Measurements from ENCODE around the gene FAM200B. TPM values are rescaled to one million over a fixed set of nuclear protein-coding genes. Genes with fewer than 3 reads are reported as not detected.

Gene FAM200B
- total RNA-seq, 2 donors from 2014 or later, result 41.4 to 57.4 TPM

- no peak overlapping the region for H3K27ac ChIP-seq
- no peak overlapping the region for H3K4me3 ChIP-seq
- TF ChIP-seq, protein P1, sequence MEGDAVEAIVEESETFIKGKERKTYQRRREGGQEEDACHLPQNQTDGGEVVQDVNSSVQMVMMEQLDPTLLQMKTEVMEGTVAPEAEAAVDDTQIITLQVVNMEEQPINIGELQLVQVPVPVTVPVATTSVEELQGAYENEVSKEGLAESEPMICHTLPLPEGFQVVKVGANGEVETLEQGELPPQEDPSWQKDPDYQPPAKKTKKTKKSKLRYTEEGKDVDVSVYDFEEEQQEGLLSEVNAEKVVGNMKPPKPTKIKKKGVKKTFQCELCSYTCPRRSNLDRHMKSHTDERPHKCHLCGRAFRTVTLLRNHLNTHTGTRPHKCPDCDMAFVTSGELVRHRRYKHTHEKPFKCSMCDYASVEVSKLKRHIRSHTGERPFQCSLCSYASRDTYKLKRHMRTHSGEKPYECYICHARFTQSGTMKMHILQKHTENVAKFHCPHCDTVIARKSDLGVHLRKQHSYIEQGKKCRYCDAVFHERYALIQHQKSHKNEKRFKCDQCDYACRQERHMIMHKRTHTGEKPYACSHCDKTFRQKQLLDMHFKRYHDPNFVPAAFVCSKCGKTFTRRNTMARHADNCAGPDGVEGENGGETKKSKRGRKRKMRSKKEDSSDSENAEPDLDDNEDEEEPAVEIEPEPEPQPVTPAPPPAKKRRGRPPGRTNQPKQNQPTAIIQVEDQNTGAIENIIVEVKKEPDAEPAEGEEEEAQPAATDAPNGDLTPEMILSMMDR (IDR thresholded peaks at IDR 0.05), result no peak
- no peaks in the 10 kb centered on the region for H3K9me3 ChIP-seq
- H3K27me3 ChIP-seq, result no peaks in the 10 kb centered on the region
- no peak for DNase-seq (ENCODE audit: low spot score)
- H3K4me1 ChIP-seq, result no peaks in the 10 kb centered on the region
- H3K36me3 ChIP-seq, result no peaks in the 10 kb centered on the region
Measured at GRCh38 chr4:15670576-15670975, 11.1 kb upstream of the FAM200B start.

DNA sequence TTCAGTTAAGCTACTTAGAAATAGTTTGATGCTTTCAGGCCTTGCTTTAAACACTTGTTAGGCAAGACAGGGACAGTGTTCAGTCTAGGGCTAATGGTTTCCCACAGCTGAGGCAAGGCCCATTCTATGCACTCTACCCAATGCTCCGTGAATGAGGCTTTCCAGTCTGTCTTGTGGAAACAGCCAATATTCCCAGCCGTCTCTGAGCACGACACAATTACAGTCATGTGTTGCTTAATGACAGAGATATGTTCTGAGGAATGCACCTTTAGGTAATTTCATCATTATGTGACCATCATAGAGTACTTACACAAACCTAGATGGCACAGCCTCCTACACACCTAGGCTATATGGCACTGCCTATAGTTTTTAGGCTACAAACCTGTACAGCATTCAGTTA lies 9.5 kb upstream of the FAM200B start:
- Histone ChIP-seq H3K27me3 (no peaks in the 10 kb centered on the region), H3K9me3 (no peaks in the 10 kb centered on the region), H3K36me3 (no peaks in the 10 kb centered on the region), H3K4me3 (no peak overlapping the region), H3K27ac (no peak overlapping the region), H3K4me1 (no peaks in the 10 kb centered on the region)
- DNase-seq (ENCODE audit: low spot score), result no peak
- TF ChIP-seq, protein P1 (IDR thresholded peaks at IDR 0.05), result no peak

DNA sequence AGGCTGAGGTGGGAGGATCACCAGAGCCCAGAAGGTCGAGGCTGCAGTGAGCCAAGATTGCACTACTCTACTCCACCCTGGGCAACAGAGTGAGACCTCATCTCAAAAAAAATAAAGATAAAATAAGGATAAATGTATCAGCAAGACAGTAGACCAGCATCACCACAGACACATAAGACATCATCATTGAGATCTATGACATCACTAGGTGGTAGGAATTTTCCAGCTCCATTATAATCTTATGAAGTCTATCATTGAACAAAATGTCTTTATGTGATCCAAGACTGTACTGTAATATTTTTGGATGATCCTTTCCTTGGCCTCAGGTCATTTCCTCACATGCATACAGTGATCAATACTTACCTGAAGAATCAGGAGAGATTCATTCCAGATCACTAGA lies 8.3 kb upstream of the FAM200B start:
- Histone ChIP-seq H3K27ac (no peak overlapping the region), H3K4me3 (no peak overlapping the region), H3K9me3 (no peaks in the 10 kb centered on the region), H3K4me1 (no peaks in the 10 kb centered on the region), H3K27me3 (no peaks in the 10 kb centered on the region), H3K36me3 (no peaks in the 10 kb centered on the region)
- DNase-seq (ENCODE audit: low spot score), result no peak
- TF ChIP-seq, protein P1 (IDR thresholded peaks at IDR 0.05), result no peak

GRCh38 chr4:15674046-15674445 lies 7.6 kb upstream of the FAM200B start:
- TF ChIP-seq, protein P1 (IDR thresholded peaks at IDR 0.05), result no peak
- no peaks in the 10 kb centered on the region for H3K9me3 ChIP-seq
- DNase-seq (ENCODE audit: low spot score), result no peak
- no peak overlapping the region for H3K4me3 ChIP-seq
- no peaks in the 10 kb centered on the region for H3K36me3 ChIP-seq
- no peaks in the 10 kb centered on the region for H3K27me3 ChIP-seq
- no peaks in the 10 kb centered on the region for H3K4me1 ChIP-seq
- H3K27ac ChIP-seq, result no peak overlapping the region

GRCh38 chr4:15674926-15675325 lies 6.7 kb upstream of the FAM200B start:
- no peak overlapping the region for H3K4me3 ChIP-seq
- DNase-seq (ENCODE audit: low spot score), result no peak
- TF ChIP-seq, protein P1 (IDR thresholded peaks at IDR 0.05), result no peak
- no peak overlapping the region for H3K27ac ChIP-seq
- no peaks in the 10 kb centered on the region for H3K27me3 ChIP-seq
- H3K9me3 ChIP-seq, result no peaks in the 10 kb centered on the region
- no peaks in the 10 kb centered on the region for H3K4me1 ChIP-seq
- H3K36me3 ChIP-seq, result no peaks in the 10 kb centered on the region

DNA sequence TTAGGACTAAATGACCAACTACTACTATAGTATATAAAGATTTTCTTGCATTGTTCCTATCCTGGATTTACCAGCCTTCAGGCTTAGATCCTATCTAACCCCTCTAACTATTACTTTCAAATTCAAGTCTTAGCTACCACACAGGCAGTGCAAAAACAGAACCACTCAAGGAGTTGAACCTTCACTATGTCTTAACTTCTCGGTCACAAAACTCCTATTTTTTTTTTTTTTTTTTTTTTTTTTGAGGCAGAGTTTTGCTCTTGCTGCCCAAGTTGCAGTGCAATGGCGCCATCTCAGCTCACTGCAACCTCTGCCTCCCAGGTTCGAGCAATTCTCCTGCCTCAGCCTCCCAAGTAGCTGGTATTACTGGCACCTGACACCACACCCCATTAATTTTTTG lies 6.3 kb upstream of the FAM200B start:
- TF ChIP-seq, protein P1 (IDR thresholded peaks at IDR 0.05), result no peak
- H3K4me1 ChIP-seq, result no peaks in the 10 kb centered on the region
- DNase-seq (ENCODE audit: low spot score), result no peak
- no peak overlapping the region for H3K4me3 ChIP-seq
- no peak overlapping the region for H3K27ac ChIP-seq
- no peaks in the 10 kb centered on the region for H3K36me3 ChIP-seq
- no peaks in the 10 kb centered on the region for H3K9me3 ChIP-seq
- H3K27me3 ChIP-seq, result no peaks in the 10 kb centered on the region

All from right atrium auricular region (tissue), 2 donors.